Muscle of back (tissue), 11 donors: ENCODE measurements around the gene SOS2. TPM values are rescaled to one million over a fixed set of nuclear protein-coding genes. Genes with fewer than 3 reads are reported as not detected.
A peak's percentile ranks its signal among the peaks of the same experiment; 100 is the strongest.
"Not testable (repeated sequence)": the region's sequence is repeated elsewhere in the genome, so short reads cannot be mapped to it uniquely, and the experiment has no call there.

Experiments used
- DNase-seq, 3 donors: peaks; one replicate each; pipeline versions ENCODE4 v3.0.0 to v3.0.0-alpha.2; 2013
- polyA plus RNA-seq, 10 donors: library from polyadenylated mRNA; unstranded; fragments of 120-200 nt; gene quantifications; one replicate each; pipeline ENCODE4 v1.2.1, GENCODE V29; 2013; ENCODE audit not compliant: insufficient read length in 10 of 10

SOS2 gene
- polyA plus RNA-seq, 10 donors = 24.4 to 45.7 (median 36.3) TPM

GRCh38 chr14:50086321-50086711 lies 145.1 kb downstream of the SOS2 start:
- DNase-seq = no peak

- DNase-seq = peak in 1 of 3 donors; percentile 68
Observed at GRCh38 chr14:50085570-50086320, 145.6 kb downstream of the SOS2 start.

DNA sequence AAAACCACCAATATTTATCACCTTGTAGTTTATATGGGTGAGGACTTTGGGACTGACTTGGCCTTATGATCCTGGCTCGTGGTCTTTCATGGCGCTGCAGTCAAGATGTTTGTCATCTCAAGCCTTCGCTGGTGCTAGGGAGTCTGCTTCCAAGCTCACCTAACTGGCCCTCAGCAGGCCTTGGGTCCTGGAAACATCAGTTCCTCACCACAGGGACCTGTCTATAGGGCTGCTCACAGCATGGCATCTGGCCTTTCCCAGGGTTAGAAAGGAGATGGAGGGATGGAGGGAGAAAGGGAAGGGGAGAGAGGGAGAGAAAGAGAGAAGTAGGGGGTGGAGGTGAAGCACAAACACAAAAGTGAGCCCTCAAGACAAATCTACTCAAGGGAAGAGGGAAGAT lies 146.7 kb downstream of the SOS2 start:
- no peak for DNase-seq

- DNase-seq = no peak
Observed at GRCh38 chr14:50083467-50084337, 147.7 kb downstream of the SOS2 start.

DNA sequence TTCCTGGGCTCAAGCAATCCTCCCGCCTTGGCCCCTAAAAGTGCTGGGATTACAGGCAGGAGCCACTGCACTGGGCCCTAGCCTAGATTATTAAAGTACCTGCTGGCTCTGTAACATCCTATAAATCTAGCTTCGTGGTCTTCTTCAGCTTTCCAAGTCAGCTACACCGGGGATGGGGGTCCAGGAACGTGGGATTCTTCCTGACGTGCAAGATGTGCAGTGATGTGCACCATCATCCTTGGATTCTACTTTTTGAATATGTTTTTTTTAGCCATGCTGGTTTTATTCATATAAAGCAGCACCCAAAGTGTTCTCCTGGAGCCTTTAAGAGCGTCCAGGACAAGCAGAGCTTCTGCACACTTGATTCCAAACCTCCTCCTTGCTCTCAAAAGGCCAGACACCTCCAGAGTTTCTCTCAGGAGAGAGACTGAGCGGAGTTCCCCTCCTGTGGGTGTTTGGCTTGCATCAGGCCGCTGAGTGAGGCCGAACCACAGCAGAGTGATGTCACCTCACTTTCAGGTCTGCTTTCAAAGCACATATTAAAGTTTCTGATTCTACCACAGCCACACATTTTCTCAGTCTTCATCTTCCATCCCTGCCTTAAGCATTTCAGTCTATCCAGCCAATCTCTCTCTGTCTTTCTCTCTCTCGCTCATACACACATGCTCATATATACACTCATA lies 148.5 kb downstream of the SOS2 start:
- DNase-seq = no peak

DNA sequence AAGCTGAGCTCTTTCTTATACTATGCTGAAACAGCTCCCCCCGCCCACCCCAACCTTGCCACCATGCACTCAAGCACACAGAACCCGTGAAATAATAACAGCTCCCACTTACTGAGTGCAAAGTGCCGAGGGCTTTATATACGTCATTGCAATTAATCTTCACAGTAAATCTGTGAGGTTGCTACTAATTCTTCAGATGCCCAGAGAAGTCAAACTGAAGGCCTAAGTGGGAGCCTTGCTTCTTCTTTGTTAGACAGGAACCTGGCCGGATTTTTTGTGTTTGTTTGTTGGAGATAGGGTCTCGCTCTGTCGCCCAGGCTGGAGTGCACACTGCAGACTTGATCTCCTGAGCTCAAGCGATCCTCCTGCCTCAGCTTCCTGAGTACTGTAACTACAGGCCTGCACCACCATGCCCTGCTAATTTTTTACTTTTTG lies 149.1 kb downstream of the SOS2 start:
- no peak for DNase-seq

DNA sequence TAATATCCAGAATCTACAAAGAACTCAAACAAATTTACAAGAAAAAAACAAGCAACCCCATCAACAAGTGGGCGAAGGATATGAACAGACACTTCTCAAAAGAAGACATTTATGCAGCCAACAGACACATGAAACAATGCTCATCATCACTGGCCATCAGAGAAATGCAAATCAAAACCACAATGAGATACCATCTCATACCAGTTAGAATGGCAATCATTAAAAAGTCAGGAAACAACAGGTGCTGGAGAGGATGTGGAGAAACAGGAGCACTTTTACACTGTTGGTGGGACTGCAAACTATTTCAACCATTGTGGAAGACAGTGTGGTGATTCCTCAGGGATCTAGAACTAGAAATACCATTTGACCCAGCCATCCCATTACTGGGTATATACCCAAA lies 152.3 kb downstream of the SOS2 start:
- not testable (repeated sequence) for DNase-seq

DNA sequence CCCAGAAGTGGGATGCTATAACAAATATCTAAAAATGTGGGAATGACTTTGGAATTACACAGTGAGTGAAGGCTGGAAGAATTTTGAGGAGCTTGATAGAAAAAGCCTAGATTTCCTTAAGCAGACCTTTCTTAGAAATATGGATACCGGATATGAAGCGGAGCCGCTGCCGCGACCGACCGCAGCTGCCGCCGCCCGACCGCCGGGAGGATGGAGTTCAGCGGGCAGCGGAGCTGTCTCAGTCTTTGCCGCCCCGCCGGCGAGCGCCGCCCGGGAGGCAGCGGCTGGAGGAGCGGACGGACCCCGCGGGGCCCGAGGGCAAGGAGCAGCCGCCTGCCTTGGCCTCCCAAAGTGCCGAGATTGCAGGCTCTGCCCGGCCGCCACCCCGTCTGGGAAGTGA lies 157.7 kb downstream of the SOS2 start:
- DNase-seq = not testable (repeated sequence)

GRCh38 chr14:50072395-50072794 lies 159.0 kb downstream of the SOS2 start:
- no peak for DNase-seq

GRCh38 chr14:50070840-50071548 lies 160.4 kb downstream of the SOS2 start:
- DNase-seq = no peak

- DNase-seq = no peak
Observed at GRCh38 chr14:50070230-50070629, 161.1 kb downstream of the SOS2 start.

DNA sequence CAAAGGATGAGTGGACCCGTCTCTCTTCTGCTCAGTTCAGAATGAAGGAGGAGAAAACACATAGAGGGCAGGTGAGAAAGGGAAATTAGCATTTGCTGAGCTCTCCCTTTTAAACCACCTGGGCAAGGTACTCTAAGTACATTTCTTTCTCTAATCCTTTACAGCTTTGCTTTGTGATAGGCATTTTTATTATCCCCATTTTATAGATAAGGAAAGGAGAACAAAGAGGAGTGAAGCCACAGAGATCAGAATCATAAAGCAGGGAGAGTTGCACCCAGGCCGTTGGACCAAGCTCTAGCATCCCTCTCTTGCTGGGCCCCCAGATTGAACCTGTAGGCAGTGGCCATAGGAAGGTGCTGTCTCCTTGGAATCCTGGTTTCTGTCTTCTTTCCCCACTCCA lies 162.1 kb downstream of the SOS2 start:
- DNase-seq = no peak

DNA sequence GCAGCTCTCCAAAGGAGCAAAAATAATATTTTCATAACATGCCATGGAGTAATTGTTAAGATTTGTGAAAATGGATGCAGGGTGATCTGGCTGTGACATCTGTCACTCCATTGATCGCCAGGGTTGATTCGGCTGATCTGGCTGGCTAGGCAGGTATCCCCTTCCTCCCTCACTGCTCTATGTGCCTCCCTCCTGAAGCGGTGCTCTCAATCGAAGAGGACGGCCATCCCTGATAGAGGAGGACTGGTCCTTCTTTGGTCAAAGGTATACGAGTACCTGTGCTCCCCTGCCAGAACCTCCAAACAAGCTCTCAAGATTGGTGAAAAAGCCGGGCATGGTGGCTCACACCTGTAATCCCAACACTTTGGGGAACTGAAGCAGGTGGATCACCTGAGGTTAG lies 162.9 kb downstream of the SOS2 start:
- DNase-seq = no peak

- peak in 1 of 3 donors; percentile 20 for DNase-seq
Observed at GRCh38 chr14:50067723-50068495, 163.5 kb downstream of the SOS2 start.

Other genes with a start within 250 kb of the SOS2 start
- gene VCPKMT, start 115.0 kb downstream of the SOS2 start, polyA plus RNA-seq = 10 to 100 TPM in 4 of 10 donors, 1 to 10 TPM in 6; 7.1 to 11.7 (median 9.4) TPM
- 1 to 10 TPM; 3.6 to 7.4 (median 5.8) TPM for gene L2HGDH, start 80.7 kb upstream of the SOS2 start, polyA plus RNA-seq
- 10 to 100 TPM; 12.7 to 22.3 (median 15.2) TPM for gene DMAC2L, start 80.7 kb upstream of the SOS2 start, polyA plus RNA-seq
- 1 to 10 TPM; 2.6 to 7.5 (median 4.9) TPM for gene CDKL1, start 165.3 kb upstream of the SOS2 start, polyA plus RNA-seq